CD4-positive, alpha-beta T cell treated with Interleukin-4 for 4 hours (primary cell): ENCODE results near the gene TTC9B.

Experiments
- DNase-seq: peaks from one replicate; pipeline ENCODE4 v3.0.0-alpha.2; 2020

The TTC9B gene

GRCh38 chr19:40217934-40218890 lies at the start of gene TTC9B:
TSS of gene TTC9B (minus strand) at chr19:40218384. CDS start at chr19:40218381, 3 bp downstream.
- DNase-seq, result no peak

- DNase-seq, result no peak
These were observed 49.4 kb upstream of the TTC9B start for GRCh38 chr19:40267601-40267997.

GRCh38 chr19:40266912-40267600 lies 48.9 kb upstream of the TTC9B start:
- no peak for DNase-seq

GRCh38 chr19:40266119-40266518 lies 47.9 kb upstream of the TTC9B start:
- DNase-seq, result no peak

GRCh38 chr19:40265763-40266099 lies 47.5 kb upstream of the TTC9B start:
- DNase-seq, result no peak

GRCh38 chr19:40265055-40265762 lies 47.0 kb upstream of the TTC9B start:
- no peak for DNase-seq

- DNase-seq, result no peak
These were observed 46.3 kb upstream of the TTC9B start for GRCh38 chr19:40264314-40265054.

GRCh38 chr19:40263440-40264313 lies 45.5 kb upstream of the TTC9B start:
- no peak for DNase-seq

- DNase-seq, result no peak
These were observed 44.2 kb upstream of the TTC9B start for GRCh38 chr19:40262422-40262821.

- no peak for DNase-seq
These were observed 43.4 kb upstream of the TTC9B start for GRCh38 chr19:40261631-40262030.

GRCh38 chr19:40257096-40257517 lies 38.9 kb upstream of the TTC9B start:
- DNase-seq, result no peak

- DNase-seq, result no peak
These were observed 38.3 kb upstream of the TTC9B start for GRCh38 chr19:40256512-40256911.

GRCh38 chr19:40255619-40256166 lies 37.5 kb upstream of the TTC9B start:
- no peak for DNase-seq

- no peak for DNase-seq
These were observed 36.7 kb upstream of the TTC9B start for GRCh38 chr19:40254714-40255418.

- DNase-seq, result no peak
These were observed 35.5 kb upstream of the TTC9B start for GRCh38 chr19:40253611-40254092.

GRCh38 chr19:40252395-40252794 lies 34.2 kb upstream of the TTC9B start:
- DNase-seq, result no peak

GRCh38 chr19:40251991-40252390 lies 33.8 kb upstream of the TTC9B start:
- DNase-seq, result no peak

GRCh38 chr19:40251244-40251643 lies 33.1 kb upstream of the TTC9B start:
- no peak for DNase-seq

GRCh38 chr19:40249781-40250180 lies 31.6 kb upstream of the TTC9B start:
- DNase-seq, result no peak

GRCh38 chr19:40249201-40249600 lies 31.0 kb upstream of the TTC9B start:
- DNase-seq, result no peak
